DMS53 treated with DMSO at 0.1 percent for 48 hours (cell line): Measurements from ENCODE around the gene DOK6.

ENCODE experiments used
- DNase-seq: peaks from one replicate; lab custom pipeline; 2025; ENCODE audit not compliant: unreplicated experiment; lab: John Stamatoyannopoulos, UW

Gene DOK6

DNA sequence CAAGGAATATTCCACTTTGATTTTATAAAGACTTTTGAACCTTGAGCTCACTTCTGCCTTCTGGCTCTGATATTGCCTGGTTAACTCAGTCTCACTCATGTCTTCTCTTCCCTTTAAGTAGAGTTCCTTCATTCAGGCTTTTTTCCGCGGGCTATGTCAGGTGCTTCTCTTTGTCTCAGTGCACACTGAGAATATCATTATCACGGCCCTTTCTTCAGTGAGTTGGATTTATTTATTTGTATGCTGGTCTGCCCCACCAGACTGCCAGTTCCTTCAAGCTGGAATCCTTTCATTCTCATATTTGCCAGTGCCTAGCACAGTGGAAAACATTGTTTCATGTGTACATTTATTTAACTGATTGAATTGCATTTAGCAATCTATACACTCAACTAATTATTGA is 136.5 kb downstream of the DOK6 start:
- DNase-seq = no peak

DNA sequence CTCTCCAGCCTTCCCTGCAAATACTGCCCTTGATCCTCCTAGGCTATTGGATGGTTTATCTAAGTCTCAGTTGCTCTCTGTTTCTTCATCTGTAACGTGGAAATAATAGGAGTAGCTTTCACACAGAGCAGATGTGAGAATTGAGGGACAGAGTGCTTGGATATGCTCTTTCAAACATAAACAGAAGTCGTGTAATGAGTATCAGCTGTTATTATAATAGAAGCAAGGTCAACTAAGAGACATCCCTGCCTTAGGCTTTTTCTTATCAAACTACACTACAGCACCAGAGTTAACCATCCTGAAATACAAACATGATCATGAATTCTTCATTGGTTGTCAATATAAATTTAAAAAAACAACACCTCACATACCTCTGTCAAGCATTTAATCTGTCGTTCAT is 138.2 kb downstream of the DOK6 start:
- no peak for DNase-seq

DNA sequence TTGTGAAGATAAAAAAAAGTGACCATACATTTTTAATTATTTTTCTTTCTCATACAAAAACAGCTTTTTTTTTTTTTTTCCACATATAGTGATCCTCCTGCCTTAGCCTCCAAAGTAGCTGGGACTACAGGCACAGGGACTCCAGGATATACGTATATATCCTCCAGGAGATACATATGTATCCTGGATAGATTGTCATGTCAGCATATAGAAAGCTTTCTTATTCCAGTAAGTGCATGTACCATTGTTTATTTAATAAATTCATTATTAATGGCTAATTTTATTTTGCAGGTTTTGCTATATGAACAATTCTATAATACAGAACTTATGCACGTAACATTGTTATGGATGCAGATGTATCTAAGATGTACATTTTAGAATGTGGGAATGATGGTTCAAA is 138.7 kb downstream of the DOK6 start:
- DNase-seq = no peak

DNA sequence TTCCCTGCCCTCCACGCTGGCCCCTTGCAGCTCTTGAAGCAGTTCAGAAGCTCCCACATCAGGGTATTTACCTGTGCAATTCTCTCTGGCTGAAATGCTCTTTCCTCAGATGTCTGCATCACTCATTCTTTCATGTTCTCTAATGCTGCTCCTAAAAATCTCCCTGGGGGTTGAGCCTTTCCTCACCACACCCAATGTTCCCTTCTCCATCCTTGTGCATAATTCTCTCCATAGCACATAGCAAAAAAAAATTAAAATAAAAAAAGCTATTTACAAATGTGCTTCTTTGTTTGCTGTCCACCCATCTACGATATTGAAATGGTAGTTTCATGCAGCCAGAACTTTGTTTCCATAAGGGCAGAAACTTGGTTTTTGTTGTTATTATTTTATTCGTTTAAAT is 155.5 kb downstream of the DOK6 start:
- no peak for DNase-seq

DNA sequence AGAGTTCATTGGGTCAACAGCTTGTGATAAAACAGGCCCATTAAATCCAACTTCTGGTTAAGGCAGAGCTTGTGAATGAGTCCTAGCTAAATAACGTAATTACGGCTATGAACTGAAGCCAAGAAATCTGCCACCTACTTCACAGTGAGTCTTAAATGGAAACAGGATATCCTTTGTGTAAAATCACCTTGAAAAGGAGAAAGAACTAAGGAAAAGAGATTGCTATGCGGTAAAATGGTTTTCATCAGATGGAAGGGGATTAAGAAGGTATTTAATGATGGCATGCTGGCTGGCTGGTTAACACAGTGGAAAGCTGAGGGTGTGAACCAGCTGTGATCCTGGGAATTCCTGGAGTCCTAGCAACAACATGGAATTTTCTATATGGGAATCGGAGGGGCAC is 156.6 kb downstream of the DOK6 start:
- DNase-seq = no peak

DNA sequence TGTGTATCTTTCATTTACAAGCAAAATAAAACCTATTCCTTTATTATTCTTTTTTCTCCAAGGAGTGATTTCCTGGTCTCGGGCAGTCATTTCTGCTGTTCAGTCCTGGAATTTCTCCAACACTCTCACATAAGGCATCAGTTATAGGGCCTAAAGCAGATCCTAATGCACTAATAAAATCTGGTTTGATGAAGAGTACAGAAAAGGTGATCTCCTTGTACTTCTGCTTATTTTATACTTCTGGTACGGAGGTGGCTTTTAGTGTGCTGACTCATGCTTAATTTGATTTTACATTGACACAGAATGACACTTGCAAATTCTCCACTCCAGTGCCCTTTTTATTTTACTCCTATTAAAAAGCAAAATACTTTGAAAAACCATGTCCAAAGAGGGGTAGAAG is 157.4 kb downstream of the DOK6 start:
- DNase-seq = no peak

DNA sequence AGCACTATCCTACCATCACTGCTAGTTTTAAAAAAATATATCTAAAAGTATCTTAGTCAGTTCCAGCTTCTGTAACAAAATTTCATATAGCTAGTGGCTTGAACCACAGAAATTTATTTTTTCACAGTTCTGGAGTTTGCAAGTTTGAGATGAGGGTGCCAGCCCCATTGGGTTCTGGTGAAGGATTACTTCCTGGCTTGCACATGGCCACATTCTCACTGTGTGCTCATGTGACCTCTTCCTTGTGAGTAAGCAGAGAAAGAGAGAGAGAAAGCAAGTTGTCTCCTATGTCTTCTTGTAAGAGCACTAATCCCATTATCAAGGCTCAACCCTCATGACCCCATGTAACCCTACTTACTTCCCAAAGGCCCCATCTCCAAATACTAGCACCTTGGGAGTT is 158.9 kb downstream of the DOK6 start:
- no peak for DNase-seq

DNA sequence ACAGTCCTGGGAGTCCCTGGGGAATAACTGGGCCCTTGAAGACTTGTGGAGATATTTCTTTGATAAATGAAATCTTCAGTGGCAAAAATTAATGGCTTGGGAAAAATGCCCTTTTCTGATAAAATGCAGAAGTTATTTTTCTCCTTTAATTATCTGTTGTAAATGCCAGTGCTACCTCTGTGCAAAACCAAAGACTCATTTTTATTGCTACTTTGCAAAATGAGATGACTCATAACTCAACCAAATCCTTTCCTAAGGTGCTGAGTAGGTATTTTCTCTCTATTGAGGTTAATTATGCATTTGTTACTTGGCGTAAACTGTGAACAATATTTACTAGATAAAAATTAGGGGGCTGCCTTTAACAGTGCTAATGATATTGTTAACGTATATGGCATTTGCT is 163.9 kb downstream of the DOK6 start:
- DNase-seq = no peak

DNA sequence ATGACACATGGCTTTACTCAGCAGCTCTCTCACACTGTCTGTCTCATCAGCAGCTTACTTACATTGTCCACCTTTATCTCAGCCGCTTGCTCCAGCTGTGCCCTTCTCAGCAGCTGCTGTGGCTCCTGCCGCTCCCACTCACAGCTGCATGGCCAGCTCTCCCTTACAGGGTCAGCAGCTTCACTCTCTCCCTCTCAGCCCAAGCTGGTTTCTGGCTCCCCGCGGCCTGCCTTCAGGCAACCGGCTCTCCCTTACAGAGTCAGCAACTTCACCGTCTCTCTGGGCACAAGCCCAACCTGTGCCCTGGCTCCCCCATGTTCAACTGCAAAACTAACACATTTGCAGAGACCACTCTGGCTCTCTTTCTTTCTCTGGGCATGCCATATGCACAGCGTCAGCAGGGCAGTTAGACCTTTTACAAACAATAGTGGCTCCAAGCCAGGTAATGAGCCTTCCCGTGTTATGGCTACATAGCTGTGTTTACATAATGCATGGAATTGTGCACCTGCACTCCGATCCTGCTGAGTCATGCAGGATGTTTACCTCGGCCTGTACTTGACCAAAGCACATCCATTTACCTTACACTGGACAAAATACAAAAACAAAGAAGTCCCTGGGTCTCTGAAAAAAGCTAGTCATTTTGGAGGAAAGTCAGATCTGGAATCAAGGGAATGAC is 167.3 kb downstream of the DOK6 start:
- peak; percentile 98 for DNase-seq

DNA sequence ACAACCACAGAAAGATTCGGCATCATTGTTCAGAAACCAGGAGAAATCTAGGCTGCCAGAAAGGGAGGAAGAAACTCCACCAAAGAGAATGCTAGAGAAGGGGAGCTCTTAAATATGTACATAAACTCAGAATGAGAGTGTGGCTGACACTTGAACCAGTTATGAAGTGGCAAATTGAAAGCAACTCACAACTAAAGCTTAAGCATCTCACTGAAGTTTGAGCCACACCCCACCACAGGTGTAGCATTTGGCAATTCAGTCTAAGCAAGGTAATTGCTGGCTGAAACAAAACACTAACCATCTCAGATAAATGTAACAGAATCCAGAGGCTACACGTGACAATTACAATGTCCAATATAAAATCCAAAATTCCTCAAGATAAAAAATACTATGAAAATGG is 168.4 kb downstream of the DOK6 start:
- no peak for DNase-seq

DNA sequence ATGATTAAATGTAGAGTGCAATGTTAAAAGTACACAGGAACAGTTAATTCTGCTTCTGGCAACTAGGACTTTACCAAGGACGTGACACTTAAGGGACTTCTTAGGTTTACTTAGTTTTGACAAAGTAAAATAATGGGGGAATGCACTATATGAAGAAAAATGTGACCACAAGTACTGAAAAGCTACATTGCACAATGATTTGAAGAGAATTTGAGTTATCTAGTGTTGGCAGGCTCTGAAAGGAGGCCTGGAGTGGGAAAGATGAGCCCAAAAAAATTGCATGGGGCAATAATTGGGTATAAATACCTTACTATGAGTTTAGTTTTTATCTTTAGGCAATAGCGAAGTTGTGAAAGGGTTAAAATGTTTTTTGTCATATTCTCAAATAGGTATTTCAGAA is 173.7 kb downstream of the DOK6 start:
- DNase-seq = no peak

DNA sequence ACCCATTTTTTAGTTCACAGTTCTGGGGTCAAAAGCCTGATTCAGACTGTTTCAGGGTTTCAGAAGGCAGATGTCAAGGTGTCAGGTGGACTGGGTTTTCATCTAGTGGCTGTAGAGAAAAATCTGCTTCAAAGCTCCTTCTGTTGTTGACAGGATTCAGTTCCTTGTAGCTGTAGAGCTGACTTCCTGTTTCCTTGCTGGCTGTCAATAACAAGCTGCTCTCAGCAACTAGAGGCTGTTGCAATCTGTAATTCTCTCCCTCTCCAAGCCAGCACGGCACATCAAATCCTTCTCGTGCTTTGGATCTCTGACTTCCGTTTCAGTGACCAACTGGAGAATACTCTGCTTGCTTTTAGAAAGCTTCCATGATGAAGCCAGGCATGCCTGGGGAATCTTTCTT is 179.4 kb downstream of the DOK6 start:
- peak; percentile 83 for DNase-seq

DNA sequence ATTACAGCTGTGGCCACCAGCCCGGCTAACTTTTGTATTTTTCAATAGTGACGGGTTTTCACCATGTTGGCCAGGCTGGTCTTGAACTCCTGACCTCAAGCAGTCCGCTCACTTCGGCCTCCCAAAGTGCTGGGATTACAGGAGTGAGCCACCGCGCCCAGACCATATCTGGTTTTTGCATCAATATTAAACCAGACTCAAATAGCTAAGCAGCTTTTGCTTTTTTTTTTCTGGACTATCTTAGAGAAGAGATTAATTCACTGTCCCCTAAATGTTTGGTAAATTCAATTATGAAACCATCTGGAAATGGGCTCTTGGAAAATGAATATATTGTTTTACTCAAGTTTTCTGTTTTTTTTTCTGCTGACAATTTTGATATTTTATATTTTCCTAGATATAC is 183.7 kb downstream of the DOK6 start:
- DNase-seq = no peak

DNA sequence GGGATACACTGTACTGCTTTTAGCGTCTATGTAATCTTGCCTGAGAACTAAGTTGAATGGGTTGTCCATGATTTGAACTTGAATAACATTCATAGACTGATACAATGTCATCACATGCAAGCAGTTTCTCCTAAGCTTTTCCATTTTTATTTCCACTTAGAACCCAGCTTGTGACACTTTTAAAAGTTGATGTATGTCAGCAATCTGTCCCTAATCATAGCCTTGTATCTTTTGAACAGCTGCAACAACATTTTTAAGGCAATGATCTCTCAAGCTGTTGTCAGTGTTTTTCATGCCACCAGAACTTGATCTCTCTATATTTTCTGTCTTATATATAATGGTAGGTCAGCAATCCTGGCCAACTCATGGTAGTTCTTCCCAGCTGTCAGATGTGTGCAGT is 185.0 kb downstream of the DOK6 start:
- no peak for DNase-seq

DNA sequence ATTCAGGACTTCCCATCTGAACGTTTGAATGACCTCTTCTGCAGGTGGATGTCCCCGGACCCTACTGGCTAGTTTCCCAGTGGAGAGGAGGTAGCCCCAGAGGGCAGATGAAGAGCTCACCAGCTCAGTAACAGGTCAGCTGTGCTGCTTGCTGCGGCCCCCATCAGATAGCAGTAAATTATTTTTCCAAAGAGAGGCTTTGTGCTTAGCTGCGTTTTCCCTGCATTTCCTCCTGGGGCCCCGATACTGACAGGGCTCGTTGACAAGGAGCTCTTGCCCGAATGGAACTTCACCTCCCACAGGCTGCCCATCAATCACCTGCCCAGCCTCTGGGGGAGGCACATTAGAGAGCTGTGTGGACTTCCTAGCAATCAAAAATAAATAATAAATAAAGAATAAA is 185.8 kb downstream of the DOK6 start:
- DNase-seq = no peak

DNA sequence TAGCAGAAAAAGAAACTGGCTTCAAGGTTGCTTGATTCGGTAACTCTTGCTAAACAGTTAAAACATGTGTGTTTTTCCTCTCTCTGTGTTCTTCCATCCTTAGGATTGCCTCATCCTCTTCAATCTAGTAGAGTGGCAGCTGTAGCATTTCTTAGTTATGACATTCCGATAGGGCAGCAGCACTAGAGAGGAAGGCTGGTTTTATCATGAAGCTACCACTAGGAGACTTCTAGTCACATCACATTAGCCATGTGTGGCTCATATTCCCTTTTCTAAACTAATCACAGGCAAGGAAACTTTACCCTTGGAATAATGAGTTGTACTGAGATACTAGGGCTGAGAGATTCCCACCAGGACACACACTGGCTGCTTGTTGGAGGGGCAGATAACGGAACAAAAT is 187.6 kb downstream of the DOK6 start:
- peak; percentile 46 for DNase-seq

DNA sequence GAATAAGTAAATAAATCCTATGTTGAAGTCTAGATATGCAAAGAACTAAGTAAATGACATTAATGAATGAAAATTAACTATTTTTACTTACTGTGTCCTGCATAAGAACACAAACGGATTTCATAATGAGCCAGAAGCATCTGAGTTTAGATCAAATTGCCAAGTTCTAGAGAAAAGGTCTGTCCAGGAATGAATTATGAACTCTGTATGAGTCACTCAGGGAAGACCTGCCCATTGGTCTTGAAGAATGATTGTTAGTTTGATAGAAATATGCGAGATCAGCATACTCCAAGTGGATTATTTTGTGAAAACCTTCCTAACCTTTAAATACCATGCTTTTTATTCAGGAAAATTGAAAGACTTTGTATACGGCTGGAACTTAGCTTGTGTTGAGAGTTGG is 189.5 kb downstream of the DOK6 start:
- no peak for DNase-seq

DNA sequence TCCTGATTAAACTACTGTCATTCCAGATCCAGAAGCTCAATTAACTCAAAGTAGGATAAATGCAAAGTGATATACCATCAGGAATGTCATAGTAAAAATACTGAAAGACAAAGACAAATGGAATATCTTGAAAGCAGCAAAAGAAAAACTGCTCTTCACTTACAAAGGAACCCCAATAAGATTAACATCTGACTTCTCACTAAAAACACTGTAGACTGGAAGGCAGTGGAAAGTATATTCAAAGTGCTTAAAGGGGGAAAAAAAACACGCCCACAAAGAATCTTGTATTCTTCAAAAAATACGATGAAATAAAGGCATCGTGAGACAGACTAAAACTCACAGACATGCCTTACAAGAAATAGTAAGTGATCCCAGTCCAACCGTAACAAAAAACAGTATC is 195.7 kb downstream of the DOK6 start:
- DNase-seq = peak; percentile 15

DNA sequence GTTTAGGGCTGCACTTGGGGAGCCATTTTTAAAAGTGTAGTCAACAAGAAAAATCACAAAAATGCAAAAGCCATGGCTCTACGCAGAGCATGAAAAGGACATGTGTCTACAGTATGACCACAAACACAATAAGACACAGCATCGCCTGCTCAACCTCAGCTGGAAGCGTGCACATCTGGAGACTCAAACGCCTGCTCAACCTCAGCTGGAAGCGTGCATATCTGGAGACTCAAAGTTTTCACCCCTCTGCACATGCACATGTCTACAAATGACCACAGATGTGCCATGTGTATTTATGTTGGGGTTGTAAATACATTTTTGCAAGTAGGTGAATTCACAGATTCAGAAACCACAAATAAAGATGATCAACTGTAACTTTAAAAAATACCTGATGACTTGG is 196.9 kb downstream of the DOK6 start:
- DNase-seq = no peak

DNA sequence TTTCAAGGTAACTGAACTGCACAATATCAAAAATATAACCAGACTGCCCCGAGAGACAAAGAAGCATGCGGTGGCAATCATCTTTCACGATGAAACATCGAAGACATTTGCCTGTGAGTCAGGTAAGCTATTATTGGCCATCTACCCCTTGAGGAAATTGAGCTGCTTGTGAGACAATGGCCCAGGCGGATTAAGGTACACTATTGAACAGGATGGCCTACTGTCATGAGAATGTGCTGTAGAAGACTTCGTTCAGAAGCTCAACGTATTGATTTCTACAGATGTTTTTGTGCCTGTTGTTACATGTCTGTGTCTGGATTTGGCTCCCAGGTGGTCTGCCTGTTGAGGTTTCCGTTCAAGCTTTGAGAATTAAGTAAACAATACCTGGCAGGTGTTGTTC is 198.7 kb downstream of the DOK6 start:
- DNase-seq = peak; percentile 96

DNA sequence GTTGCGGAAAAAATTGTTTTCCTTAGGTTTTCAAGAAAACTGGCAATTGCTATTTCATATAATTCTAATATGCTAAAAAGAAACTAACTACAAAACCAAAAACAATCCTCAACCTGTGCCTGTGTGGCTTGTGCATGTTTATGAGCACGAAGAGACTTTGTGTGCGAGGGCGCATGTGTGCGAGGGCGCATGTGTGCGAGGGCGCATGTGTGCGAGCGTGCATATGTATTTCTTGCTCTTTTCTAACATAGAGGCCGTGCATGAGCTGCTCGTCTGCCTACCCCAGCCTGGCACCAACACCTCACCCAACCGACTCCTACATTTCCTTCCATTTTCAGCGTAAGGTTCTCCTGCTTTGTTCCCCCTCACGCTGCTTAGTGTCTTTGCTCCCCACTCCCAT is 211.6 kb downstream of the DOK6 start:
- no peak for DNase-seq

DNA sequence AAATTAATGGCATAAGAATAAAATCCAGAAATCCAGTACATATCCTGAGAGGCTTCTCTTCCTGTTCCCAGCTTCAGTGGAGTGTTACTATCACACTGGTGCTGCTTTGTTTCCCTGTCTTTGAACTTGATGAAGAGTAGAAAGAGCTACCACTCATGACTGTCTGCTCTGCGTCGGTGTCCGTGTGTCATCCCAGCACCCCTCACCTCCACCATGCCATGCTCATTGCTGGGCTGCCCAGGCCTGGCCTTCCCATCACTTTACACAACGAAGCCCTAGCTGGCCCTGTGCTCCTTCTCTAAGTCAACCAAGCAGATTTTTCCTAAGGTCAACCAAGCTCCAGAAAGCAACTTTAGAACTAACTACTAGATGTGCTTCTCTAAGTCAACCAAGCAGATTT is 215.4 kb downstream of the DOK6 start:
- no peak for DNase-seq

DNA sequence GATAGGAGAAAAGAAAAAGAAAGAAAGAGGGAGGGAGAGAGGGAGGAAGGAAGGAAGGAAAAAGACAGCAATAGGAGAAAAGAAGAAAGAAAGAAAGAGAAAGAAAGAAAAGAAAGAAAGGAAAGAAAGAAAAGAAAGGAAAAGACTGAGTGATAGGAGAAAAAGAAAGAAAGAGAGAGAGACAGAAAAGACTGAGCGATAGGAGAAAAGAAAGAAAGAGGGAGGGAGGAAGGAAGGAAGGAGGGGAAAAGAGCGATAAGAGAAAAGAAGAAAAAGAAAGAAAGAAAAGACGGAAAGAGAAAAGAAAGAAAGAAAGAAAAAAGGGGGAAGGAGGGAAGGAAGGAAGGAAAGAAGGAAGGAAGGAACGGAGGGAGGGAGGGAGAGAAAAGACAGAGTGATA is 216.7 kb downstream of the DOK6 start:
- no peak for DNase-seq

DNA sequence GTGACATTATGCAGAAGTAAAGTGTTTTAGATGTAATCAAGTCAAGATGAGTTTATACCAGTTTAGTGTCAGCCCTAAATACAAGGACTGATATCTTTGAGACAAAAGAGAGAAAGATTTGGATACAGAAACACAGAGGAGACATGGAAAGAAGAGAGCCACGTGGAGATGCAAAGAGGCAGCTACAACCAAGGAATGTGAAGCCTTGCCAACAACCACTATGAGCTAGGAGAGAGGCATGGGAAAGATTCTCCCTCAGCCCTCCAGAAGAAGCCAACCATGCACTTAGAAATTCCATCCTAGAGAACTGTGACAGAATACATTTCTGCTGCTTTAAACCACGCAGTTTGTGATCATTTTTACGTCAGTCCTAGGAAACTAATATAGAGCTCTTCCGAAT is 217.2 kb downstream of the DOK6 start:
- no peak for DNase-seq
